WTC11 (cell line): ENCODE measurements around the gene USP50.

Source experiments
- CTCF ChIP-seq: fragments of 200-600 bp; IDR thresholded peaks from 2 replicates; pipeline ENCODE4 v1.8.0; 2022; ENCODE audit warnings: antibody characterized with exemption
- FOXP1 ChIP-seq: sonication (generic); formaldehyde crosslinking; IDR thresholded peaks from 2 replicates; pipeline ENCODE4 v1.8.0; 2022; ENCODE audit warnings: missing genetic modification reagents, mild to moderate bottlenecking, moderate library complexity, borderline replicate concordance

- TF ChIP-seq CTCF (no peak), FOXP1 (CRISPR knock-in tag) (no peak)
Measured at GRCh38 chr15:50471072-50471471, 75.4 kb downstream of the USP50 start.
